Myocyte (in vitro differentiated cells): ENCODE measurements around the gene TMEM201. TPM values are rescaled to one million over a fixed set of nuclear protein-coding genes. Genes with fewer than 3 reads are reported as not detected.

Experiments
- DNase-seq: peaks from one replicate; pipeline ENCODE4 v3.0.0-alpha.2; 2012; ENCODE audit warnings: low read depth
- total RNA-seq: library from RNA; depleted of rRNA; stranded (reverse); fragments of >200 nt; gene quantifications from 2 replicates; pipeline ENCODE4 v1.2.3, GENCODE V29; 2014

Gene TMEM201
- total RNA-seq, 1 donor from 2014 or later: 7.1 TPM

DNA sequence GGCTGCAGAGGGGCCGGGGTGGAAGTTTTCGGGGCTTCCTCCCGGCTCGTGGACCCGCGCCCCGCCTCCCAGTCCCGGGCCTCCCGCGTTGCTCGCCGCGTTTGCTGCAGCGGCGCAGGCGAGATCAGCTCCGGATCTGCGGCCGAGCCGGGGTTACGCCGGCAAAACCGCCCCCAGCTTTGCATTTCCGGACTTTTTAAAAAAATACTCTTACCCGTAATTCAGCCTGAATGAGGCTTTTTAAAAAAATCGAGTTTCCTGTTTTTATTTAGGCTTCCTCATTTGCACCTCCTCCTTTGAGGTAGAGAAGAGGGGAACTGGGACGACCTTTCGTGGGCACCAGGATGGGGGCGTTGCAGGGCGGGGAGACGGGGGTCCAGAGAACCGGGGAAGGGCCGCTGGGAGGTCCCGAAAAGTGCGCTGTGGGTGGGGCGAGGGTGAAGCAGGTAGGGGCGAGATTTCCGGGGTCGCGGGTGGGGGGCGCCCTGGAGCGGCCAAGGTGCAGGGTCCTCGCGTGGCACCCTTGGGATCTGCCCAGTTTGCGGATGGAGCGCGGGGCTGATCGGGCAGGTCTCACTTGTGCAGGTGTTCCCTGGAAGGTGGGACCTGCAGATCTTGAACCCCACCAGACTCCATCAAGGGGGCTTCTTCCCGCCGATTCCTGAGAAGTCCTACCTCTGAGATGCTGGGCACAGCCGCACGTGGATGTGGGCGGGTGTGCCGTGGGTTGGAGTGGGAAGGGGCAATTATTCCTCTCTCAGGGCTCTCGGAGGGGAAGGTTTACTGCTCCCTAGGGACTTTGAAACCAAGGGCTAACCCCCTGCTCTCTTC lies 63.9 kb downstream of the TMEM201 start:
- peak; percentile 3 for DNase-seq

- DNase-seq: no peak
Measured at GRCh38 chr1:9653210-9653490, 64.4 kb downstream of the TMEM201 start.

DNA sequence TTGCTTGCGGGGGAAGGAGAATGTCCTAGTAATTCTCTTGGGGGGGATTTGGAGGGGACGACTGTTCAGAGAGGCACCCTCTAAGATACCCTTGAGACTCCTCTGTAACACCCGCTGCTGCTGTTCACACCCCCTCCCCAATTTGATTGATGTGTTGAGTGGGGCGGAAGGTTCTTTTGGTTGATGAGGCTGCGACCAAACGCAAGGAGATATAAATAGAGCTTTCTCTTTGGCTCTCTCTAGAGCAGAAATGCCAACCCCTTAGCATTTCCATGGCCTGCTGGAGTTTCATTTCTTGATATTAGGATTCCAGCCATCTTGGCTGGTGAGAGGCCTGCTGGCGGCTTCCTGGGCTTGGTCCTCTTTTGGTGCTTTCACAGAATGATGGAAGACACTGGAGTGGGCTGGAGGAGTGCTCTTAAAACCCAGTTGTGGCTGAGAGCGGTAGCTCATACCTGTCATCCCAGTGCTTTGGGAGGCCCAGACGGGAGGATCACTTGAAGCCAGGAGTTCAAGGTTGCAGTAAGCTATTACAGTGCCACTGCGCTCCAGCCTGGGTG lies 64.9 kb downstream of the TMEM201 start:
- no peak for DNase-seq

DNA sequence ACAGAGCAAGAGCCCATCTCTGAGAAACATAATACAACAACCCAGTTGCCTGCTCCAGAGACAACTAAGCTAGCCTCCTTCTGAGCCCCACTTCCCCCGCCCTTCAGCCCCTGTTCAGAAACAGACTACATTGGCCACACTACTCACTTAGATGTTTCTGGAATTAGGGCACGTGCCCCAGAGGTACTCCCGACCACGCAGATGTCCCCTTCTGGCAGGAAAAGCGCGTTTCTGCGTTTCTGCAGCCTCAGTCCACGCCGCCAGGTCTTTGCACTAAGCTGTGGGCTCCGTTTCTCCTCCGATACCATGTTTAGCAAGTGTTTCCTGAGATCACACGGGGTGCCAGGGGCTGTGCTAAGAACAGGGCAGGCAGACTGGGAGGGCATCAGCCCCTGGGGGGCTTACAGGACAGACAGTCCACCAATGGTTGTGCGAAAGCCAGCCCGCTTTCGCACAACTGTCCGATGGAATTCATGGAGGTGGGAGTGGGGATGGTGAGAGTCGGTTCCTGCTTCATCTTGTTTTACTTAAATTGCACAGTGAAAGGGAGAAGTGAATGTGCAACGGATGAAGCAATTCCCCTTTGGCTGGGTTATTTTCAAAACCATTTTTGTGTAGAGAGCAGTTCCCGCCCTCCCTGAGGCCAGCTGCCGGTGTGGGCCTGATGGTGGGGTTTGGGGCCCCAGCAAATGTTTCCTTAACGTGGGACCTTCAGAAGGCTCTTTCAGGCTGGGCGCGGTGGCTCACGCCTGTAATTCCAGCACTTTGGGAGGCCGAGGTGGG lies 65.5 kb downstream of the TMEM201 start:
- no peak for DNase-seq

- DNase-seq: no peak
Measured at GRCh38 chr1:9654834-9655723, 66.4 kb downstream of the TMEM201 start.

DNA sequence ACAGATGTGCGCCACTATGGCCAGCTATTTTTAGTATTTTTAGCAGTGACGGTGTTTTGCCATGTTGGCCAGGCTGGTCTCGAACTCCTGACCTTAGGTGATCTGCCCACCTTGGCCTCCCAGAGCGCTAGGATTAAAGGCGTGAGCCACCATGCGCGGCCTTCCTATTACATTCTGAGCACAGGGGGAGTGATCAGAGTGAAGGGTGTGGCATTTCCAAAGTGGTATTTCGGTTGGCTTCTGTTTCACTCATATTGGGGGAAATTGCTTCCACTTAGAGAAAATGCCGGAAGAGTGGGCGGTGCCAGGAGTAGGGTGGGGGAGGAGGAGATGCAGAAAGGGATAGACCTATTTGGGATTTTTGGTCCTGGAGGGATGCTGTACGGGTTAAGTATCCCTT lies 67.1 kb downstream of the TMEM201 start:
- no peak for DNase-seq

DNA sequence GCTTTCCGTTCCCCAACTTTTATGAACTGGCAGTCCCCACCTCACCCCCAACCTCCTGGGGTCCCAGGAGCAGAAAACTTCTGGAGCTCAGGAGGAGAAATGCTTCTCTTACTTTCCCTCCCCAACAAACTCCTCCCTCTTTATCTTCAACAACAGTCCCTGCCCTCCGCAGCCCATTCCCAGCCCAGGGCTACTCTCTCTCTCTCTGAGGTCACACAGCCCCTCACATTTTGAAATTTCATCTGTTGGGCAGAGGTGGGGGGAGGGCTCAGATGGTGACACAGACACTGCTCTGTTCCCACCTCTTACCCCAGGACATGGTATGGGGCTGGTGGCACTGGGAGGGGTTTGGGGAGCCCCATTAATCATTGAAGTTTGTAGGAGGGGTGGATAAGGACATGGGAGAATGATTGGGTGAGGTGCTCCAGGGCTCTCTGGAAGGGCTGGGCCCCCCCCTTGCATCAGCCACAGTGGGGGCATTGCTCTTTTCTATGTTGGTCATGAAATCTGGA lies 68.9 kb downstream of the TMEM201 start:
- no peak for DNase-seq

DNA sequence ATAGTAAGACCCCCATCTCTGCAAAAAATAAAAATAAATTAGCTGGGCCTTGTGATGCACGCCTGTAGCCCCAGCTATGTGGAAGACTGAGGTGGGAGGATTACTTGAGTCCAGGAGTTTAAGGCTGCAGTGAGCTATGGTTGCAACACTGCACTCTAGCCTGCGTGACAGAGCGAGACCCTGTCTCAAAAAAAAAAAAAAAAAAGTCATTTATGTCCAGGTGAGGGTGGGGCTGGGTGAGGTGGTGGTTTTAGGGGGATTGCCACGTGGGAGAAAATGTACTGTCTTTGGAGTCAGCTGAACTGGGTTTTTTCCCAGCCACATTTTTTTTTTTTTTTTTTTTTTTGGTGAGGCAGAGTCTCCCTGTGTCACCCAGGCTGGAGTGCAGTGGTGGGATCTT lies 69.5 kb downstream of the TMEM201 start:
- no peak for DNase-seq

DNA sequence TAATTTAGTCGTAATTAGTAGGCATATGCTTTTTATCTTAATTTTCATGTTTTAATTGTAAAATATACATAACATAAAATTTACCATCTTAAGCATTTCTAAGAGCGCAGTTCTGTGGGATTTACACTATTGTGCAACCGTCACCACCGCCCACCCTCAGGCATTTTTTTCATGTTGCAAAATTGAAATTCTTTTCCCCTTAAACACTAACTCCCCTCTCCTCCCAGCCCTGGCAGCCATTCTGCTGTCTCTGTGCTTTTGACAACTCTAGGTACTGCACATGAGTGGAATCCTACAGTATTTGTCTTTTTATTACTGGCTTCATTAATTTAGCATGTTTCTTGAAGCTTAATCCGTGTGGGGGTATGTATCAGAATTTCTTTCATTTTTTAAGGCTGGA lies 70.6 kb downstream of the TMEM201 start:
- DNase-seq: no peak

- no peak for DNase-seq
Measured at GRCh38 chr1:9663257-9663656, 74.5 kb downstream of the TMEM201 start.

Other genes with a start within 250 kb of the TMEM201 start
- 6.6 and 10.2 TPM in 2 replicates for gene SLC25A33, start 49.4 kb upstream of the TMEM201 start, total RNA-seq
- gene PIK3CD, start 62.8 kb downstream of the TMEM201 start, total RNA-seq: 7.0 and 7.4 TPM in 2 replicates
- 17.1 and 23.5 TPM in 2 replicates for gene CLSTN1, start 235.1 kb downstream of the TMEM201 start, total RNA-seq